Testis (tissue), 2 donors: Measurements from ENCODE around the gene IL17REL.

Experiments
- CTCF ChIP-seq, 3 experiments: fragments of 450-650 bp in 2 of 3; fragments of 200-600 bp in 1 of 3; sonication (generic) in 1 of 3; IDR thresholded peaks; one replicate each; pipeline ENCODE4 v1.5.1; 2016 to 2019; ENCODE audit warnings: antibody characterized with exemption in 3 of 3, mild to moderate bottlenecking in 2 of 3, moderate library complexity in 1 of 3
- POLR2A ChIP-seq: fragments of 450-650 bp; IDR thresholded peaks from one replicate; pipeline ENCODE4 v1.6.1; 2017; ENCODE audit warnings: antibody characterized with exemption, mild to moderate bottlenecking, moderate library complexity

GRCh38 chr22:50057278-50058060, 44.9 kb upstream of the IL17REL start:
- TF ChIP-seq CTCF (IDR thresholded peaks at IDR 0.05) (no peak), POLR2A (no peak)
